CD4-positive, alpha-beta T cell treated with Interleukin-1 beta for 1 hour (primary cell): Measurements from ENCODE around the gene MRAP2.
"Not testable (repeated sequence)": the region's sequence is repeated elsewhere in the genome, so short reads cannot be mapped to it uniquely, and the experiment has no call there.

Experiments
- DNase-seq, 2 donors: peaks; one replicate each; pipeline ENCODE4 v3.0.0-alpha.2; 2020 to 2022

The MRAP2 gene

DNA sequence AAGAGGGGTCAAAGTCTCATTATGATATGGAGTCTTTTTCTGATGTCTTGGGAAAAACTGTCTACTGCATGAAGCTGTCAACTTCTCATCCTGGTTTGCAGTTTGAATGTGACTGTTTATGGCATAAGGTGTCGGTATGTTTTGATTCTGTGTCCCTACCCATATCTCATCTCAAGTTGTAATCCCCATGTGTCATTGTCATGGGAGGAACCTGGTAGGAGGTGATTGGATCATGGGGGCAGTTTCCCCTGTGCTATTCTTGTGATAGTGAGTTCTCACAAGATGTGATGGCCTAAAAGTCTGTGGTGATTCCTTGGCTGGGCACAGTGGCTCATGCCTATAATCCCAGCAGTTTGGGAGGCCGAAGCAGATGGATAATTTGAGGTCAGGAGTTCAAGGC is 47.6 kb downstream of the MRAP2 start:
- no peak for DNase-seq

DNA sequence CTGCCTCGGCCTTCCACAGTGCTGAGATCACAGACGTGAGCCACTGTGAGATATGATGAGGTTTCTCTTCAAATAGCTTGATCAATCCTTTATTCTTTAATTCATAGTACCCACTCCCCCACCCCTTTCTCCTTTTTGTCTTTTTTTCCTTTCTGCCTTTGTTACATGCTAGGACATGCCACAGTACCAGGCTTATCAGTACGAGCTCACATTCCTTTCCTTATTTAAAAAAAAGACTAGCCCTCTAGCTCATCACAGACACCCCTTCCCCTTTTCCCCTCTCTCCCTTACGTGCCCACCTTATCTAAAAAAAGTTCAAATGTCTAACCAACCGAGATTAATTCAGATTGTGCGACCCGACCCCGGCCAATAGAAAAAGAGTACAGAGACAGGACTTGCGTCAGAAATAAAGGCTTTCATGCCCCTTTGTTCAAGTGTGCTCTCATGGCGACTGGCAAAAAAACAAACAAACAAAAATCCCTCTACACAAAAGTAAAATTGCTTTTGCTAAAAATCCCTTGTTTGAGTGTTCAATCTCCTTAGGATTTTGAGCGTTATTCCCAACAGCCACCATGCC is 49.2 kb downstream of the MRAP2 start:
- DNase-seq = no peak

DNA sequence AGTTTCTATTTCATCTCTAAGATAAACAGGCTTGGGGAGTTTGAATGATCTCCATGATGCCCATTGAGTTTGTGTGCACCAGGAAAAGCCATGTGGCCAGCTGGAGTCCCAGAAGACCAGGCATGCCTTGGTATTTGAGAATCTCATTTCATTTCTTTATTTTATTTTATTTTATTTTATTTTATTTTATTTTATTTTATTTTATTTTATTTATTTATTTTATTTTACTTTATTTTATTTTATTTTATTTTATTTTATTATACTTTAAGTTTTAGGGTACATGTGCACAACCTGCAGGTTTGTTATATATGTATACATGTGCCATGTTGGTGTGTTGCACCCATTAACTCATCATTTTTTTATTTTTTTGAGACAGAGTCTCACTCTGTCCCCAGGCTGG is 51.1 kb downstream of the MRAP2 start:
- DNase-seq = not testable (repeated sequence)

- no peak for DNase-seq
Observed at GRCh38 chr6:84086056-84086455, 52.5 kb downstream of the MRAP2 start.

DNA sequence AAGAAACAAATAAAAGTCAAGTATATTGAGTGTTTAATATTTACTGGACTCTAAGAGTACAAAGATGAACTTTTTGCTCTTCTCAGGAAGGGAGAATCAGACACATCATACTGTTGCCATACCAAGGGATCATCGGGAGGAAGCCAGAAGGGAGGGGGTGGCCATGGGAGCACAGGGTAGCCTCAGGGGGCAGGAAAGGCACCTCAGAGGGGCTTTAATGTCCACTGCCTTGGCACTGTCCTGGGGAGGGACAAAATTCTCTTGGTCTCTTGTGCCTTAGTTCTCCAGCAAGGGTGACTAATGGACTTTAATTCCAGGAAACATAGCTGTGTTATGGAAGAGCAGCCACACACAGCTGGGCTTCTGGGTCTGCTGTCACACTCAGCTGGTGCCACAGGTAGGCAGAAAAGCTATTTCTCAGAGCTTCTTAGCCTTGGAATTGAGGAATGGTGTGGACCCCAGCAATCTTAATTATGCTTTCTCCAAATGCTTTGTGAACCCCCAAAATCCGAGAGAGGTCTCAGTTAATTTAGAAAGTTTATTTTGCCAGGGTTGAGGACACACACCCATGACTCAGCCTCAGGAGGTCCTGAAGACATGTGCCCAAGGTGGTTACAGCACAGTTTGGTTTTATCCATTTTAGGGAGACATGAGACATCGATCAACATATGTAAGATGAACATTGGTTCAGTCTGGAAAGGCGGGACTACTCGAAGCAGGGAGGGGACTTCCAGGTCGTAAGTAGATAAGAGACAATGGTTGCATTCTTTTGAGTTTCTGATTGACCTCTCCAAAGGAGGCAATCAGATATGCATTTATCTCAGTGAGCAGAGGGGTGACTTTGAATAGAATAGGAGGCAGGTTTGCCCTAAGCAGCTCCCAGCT is 53.2 kb downstream of the MRAP2 start:
- DNase-seq = no peak

DNA sequence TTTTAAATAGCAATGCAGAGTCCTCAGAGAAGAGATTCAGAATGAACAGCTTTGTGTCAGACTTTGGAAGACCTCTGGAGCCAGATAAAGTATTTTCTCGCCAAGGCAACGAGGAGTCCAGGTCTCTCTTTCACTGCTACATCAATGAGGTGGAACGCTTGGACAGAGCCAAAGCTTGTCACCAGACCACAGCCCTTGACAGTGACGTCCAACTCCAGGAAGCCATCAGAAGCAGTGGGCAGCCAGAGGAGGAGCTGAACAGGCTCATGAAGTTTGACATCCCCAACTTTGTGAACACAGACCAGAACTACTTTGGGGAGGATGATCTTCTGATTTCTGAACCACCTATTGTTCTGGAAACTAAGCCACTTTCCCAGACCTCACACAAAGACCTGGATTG is 55.5 kb downstream of the MRAP2 start:
- DNase-seq = no peak

- no peak for DNase-seq
Observed at GRCh38 chr6:84089552-84089951, 56.0 kb downstream of the MRAP2 start.

DNA sequence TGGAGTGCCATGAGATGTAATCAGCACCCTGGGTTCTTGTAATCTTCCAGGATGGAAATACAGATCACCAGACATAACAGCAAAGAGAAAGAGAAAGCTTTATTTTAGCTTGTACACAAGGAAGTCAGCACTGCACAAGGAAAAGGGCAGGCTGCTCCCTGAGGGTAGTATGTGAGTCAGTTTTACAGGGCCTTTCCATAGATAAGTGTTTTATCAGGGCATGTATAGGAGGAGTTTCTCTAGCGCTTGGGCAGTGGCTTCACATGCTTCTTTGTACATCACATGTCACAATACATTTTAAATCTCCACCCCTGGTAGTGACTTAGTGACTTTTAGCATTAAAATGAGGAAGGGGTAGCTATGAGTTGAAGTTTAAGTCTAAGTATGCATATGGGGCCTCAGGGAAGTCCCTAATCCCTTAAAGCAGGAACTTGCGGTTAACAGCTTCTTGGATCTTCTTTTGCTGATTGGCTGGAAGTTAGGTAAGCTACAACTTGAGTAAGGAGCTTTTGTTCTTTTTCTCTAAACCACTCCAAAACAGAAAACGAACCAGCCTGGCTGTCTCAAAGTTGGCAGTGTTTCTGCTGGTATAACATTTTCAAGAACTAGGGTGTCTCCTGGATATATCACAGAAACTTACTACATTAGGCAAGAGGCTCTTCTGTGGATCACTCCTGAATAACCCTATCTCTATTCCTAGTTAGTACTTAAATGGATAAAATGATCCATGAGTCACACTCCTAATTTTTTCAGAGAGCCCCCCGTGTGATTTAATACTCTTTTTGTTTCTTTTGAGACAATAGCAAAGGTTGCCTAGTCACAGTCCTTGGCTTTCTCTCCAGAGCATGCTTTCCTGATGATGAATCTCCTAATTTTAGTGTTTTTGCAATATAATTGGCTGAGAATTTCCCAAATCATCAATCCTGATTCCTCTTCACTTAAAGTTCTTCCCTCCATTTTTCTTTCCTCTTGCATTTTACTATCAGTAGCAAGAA is 60.2 kb downstream of the MRAP2 start:
- no peak for DNase-seq

- DNase-seq = no peak
Observed at GRCh38 chr6:84095156-84095555, 61.6 kb downstream of the MRAP2 start.

DNA sequence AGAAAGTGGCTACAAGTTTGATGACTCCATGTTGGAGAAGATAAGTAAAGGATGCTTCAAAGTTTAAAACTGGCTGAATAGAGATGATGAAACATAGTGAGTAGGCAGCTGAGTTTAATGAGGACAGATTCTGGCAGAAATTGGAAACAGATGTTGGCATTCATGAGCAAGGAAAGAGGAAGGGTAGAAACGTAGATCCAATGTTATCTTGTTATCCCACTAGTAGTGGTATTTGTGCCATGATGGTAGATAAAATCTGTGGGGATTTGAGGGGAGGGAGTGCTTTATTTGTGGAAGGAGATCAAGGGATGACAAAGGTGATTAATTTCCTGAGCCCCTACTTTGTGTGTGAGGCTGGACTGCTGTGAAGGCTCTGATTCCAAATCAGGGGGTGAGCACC is 69.5 kb downstream of the MRAP2 start:
- DNase-seq = no peak

DNA sequence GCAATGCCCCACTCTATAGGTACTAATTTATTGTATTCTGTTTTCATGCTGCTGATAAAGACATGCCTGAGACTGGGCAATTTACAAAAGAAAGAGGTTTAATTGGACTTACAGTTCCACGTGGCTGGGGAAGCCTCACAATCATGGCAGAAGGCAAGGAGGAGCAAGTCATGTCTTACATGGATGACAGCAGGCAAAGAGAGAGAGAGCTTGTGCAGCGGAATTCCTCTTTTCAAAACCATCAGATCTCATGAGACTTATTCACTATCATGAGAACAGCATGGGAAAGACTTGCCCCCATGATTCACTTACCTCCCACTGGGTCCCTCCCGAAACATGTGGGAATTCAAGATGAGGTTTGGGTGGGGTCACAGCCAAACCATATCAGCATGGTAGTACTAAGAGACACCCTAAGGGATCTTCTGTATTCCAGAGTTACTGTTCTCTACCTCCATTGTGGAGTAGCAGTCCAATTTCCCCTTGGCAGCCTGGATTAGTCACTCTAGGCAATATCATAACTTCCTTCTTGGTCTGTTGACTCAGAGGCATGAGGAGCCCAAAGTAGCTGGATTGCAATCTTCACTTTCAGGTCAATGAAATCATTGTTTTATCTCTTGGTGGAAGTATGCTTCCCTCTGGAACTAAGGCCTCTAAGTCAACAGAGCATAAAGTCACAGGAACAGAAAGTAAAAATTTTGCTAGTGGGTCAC is 71.8 kb downstream of the MRAP2 start:
- DNase-seq = not testable (repeated sequence)

GRCh38 chr6:84107495-84107894 is 73.9 kb downstream of the MRAP2 start:
- DNase-seq = no peak

- DNase-seq = not testable (repeated sequence)
Observed at GRCh38 chr6:84111351-84111750, 77.8 kb downstream of the MRAP2 start.

DNA sequence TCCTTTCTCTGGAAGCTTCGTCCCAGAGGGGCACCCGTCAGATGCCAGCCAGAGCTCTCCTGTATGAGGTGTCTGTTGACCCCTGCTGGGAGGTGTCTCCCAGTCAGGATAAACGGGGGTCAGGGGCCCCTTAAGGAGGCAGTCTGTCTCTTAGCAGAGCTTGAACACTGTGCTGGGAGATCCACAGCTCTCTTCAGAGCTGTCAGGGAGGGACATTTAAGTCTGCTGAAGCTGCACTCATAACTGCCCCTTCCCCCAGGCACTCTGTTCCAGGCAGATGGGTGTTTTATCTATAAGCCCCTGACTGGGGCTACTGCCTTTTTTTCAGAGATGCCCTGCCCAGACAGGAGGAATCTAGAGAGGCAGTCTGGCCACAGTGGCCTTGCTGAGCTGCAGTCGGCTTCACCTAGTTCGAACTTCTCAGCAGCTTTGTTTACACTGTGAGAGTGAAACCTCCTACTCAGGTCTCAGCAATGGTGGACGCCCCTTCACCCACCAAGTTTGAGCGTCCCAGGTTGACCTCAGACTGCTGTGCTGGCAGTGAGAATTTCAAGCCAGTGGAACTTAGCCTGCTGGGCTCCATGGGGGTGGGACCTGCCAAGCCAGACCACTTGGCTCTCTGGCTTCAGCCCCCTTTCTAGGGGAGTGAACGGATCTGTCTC is 81.5 kb downstream of the MRAP2 start:
- not testable (repeated sequence) for DNase-seq

DNA sequence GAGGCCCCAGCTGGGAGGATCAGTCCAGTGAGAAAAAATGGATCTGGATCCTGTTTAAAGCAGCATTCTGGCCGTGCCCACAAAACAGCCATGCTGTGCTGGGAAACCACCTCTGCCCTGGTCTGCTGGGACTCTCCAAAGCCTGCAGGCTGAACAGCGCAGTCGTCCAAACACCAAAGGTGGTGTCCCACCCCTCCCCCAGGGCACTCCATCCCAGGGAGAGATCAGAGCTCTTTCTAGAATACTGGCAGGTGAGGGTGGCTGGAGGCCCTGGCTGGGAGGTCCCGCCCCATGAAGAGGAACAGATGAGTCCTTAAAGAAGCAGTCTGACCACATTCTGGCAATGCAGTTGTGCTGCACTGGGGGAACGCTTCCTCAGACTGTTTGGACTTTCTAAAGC is 84.6 kb downstream of the MRAP2 start:
- no peak for DNase-seq

DNA sequence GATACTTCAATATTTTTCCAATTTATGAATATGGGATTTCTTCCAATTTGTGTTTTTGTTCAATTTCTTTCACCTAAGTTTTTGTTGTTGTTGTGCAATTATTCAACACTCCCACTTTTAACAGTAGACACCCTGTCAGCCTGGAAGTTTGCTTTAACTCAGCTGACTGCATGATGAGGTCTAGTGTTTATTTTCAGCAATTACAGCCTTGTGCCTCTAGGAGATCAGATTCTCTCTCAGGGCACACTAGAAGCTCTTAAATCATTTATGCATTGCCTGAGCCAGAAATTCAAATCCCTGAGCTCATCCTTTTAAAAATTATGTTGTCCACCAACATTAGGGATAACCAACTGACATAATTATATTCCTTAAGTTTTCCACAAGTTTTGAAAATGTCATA is 85.7 kb downstream of the MRAP2 start:
- no peak for DNase-seq

DNA sequence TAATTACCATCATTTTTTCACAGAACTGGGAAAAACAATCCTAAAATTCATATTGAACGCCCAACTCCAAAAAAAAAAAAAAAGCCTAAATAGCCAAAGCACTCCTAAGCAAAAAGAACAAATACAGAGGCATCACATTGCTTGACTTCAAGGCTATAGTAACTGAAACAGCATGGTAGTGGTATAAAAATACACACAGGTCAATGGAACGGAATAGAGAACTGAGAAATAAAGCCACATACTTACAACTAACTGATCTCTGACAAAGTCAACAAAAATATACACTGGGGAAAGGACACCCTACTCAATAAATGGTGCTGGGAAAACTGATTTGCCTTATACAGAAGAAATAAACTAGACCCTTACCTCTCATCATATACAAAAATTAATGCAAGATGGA is 89.6 kb downstream of the MRAP2 start:
- DNase-seq = no peak

DNA sequence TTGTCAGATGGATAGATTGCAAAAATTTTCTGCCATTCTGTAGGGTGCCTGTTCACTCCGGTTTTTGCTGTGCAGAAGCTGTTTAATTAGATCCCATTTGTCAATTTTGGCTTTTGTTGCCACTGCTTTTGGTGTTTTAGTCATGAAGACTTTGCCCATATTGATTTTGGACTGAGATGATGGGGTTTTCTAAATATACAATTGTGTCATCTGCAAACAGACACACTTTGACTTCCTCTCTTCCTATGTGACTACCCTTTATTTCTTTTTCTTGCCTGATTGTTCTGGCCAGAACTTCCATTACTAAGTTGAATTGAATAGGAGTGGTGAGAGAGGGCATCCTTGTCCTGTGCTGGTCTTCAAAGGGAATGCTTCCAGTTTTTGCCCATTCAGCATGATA is 96.0 kb downstream of the MRAP2 start:
- not testable (repeated sequence) for DNase-seq

GRCh38 chr6:84133385-84133784 is 99.8 kb downstream of the MRAP2 start:
- DNase-seq = not testable (repeated sequence)

DNA sequence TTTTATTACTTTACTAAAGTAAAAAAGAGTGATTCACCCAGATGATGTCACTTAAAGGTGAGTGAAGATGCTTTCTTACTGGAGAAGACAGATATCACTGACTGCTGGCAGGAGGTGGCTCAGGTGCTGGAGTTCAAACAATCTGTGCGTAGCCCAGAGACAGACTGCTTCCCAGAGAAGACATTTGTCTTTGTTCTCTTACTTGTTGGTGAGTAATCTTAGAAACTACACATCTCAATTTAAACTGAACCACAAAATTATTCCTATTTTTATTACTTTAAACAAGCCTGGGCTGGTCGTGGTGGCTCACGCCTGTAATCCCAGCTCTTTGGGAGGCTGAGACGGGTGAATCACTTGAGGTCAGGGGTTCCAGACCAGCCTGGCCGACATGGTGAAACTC is 101.7 kb downstream of the MRAP2 start:
- no peak for DNase-seq

GRCh38 chr6:84136364-84137050 is 102.9 kb downstream of the MRAP2 start:
- DNase-seq = no peak

DNA sequence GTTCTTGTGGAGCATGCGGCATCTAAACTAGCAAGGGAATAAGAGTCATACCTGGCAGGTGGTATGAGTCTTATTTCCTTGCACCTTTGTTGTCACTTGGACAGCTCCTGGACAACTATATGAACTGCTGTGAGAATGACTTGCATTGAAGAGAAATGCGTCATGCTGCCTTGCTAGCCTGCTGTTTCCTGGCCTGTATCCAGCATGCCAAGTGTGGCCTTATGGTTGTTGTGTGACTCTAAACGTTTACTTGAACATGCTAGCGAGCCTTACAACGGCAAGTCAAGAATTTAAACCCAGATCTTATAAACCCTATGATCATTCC is 103.4 kb downstream of the MRAP2 start:
- DNase-seq = no peak
